Measurements from ENCODE around the gene CFAP46. TPM values are rescaled to one million over a fixed set of nuclear protein-coding genes. Genes with fewer than 3 reads are reported as not detected.

CFAP46 gene
- total and polyA plus RNA-seq, 10 of the 15 experiments (the other 5 are each of a cell fraction or from before 2014, with no cell fraction given) = 0.01 to 0.18 (median 0.03) TPM; not detected in 7

GRCh38 chr10:132921086-132921485, 21.3 kb downstream of the CFAP46 start:
- H4K20me1 ChIP-seq (ENCODE audit: control insufficient read depth, insufficient read depth) = no peaks in the 10 kb centered on the region
- TF ChIP-seq, protein P1, sequence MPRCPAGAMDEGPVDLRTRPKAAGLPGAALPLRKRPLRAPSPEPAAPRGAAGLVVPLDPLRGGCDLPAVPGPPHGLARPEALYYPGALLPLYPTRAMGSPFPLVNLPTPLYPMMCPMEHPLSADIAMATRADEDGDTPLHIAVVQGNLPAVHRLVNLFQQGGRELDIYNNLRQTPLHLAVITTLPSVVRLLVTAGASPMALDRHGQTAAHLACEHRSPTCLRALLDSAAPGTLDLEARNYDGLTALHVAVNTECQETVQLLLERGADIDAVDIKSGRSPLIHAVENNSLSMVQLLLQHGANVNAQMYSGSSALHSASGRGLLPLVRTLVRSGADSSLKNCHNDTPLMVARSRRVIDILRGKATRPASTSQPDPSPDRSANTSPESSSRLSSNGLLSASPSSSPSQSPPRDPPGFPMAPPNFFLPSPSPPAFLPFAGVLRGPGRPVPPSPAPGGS (IDR thresholded peaks at IDR 0.05; ENCODE audit: borderline replicate concordance, insufficient read depth, low read depth, low read length, poor library complexity, severe bottlenecking) = no peak
- TF ChIP-seq TCF7 (IDR thresholded peaks at IDR 0.05; ENCODE audit: borderline replicate concordance) (no peak), CHD1 (IDR thresholded peaks at IDR 0.05; ENCODE audit: low read depth, low read length) (no peak), ASH2L (IDR thresholded peaks at IDR 0.05; ENCODE audit: borderline replicate concordance, low read depth) (no peak), PAX5 (IDR thresholded peaks at IDR 0.05; ENCODE audit: borderline replicate concordance, low read depth, low read length) (no peak), NFIC (IDR thresholded peaks at IDR 0.05; ENCODE audit: low read depth, low read length) (no peak), MYC (IDR thresholded peaks at IDR 0.05; ENCODE audit: insufficient read depth, insufficient read length, insufficient replicate concordance, low read length, severe bottlenecking) (no peak), ZBTB40 (IDR thresholded peaks at IDR 0.05; ENCODE audit: borderline replicate concordance) (no peak), JUND (IDR thresholded peaks at IDR 0.05; ENCODE audit: low read depth, low read length) (no peak), CHD2 (IDR thresholded peaks at IDR 0.05; ENCODE audit: borderline replicate concordance, low read depth, low read length) (no peak), KDM1A (IDR thresholded peaks at IDR 0.05; ENCODE audit: borderline replicate concordance) (no peak), ZNF384 (IDR thresholded peaks at IDR 0.05; ENCODE audit: borderline replicate concordance, low read depth, low read length) (no peak), POLR2AphosphoS5 (IDR thresholded peaks at IDR 0.05; ENCODE audit: low read length) (no peak), SMAD1 (IDR thresholded peaks at IDR 0.05; ENCODE audit: low read depth, partially characterized antibody) (no peak), CTCF (IDR thresholded peaks at IDR 0.05 in 2 of 3, conservative IDR thresholded peaks at IDR 0.05 in 1 of 3; ENCODE audit: control insufficient read depth in 2 of 3, extremely low read depth in 1 of 3, insufficient read depth in 1 of 3, low read depth in 3 of 3, low read length in 3 of 3) (no peak), ESRRA (IDR thresholded peaks at IDR 0.05; ENCODE audit: low read length) (no peak)
- TF ChIP-seq, protein P2, sequence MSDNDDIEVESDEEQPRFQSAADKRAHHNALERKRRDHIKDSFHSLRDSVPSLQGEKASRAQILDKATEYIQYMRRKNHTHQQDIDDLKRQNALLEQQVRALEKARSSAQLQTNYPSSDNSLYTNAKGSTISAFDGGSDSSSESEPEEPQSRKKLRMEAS (IDR thresholded peaks at IDR 0.05; ENCODE audit: low read depth, low read length) = no peak
- no peaks in the 10 kb centered on the region for H3K9me3 ChIP-seq (replicated peaks; ENCODE audit: control insufficient read depth, insufficient read depth, low read length)
- no peaks in the 10 kb centered on the region for H3K36me3 ChIP-seq (ENCODE audit: control insufficient read depth in 2 of 2, insufficient read depth in 2 of 2, low read length in 1 of 2)
- FAIRE-seq (no peak), ATAC-seq (no peak), DNase-seq (ENCODE audit: low read depth, low spot score) (no peak)
- ChIA-PET CTCF (no interaction called here), SMC1A (ENCODE audit: uncharacterized antibody, unreplicated experiment) (no interaction called here), POLR2A (no interaction called here), RAD21 (ENCODE audit: unreplicated experiment) (no interaction called here)
- no peaks in the 10 kb centered on the region for H3K79me2 ChIP-seq (ENCODE audit: control insufficient read depth, insufficient read depth, low read length)
- no peaks in the 10 kb centered on the region for H3K4me1 ChIP-seq (ENCODE audit: control insufficient read depth, insufficient read depth, low read length)
- no peak overlapping the region for H3K4me3 ChIP-seq
- intact Hi-C loops (cut with micrococcal nuclease; ENCODE audit: unreplicated experiment) (no loop called here), in situ Hi-C loops (cut with MboI) (no loop called here)
- WGBS (ENCODE audit: insufficient coverage, insufficient replicate concordance, low lambda C conversion rate, missing lambda C conversion rate) = 66% methylated on average over 17 of the region's 18 CpGs
- no TSS peak for BruUV-seq (replicated peaks)
- H2AFZ ChIP-seq (ENCODE audit: control insufficient read depth, low read depth, low read length) = no peak overlapping the region
- H3K27me3 ChIP-seq (replicated peaks in 1 of 2; ENCODE audit: control insufficient read depth in 2 of 2, insufficient read depth in 2 of 2, low read length in 1 of 2) = no peaks in the 10 kb centered on the region; a peak in 1 of 4 replicates
- no peak overlapping the region for H3K9ac ChIP-seq (ENCODE audit: control insufficient read depth, insufficient read depth, low read length)
- H3K27ac ChIP-seq (ENCODE audit: control insufficient read depth, insufficient read depth) = no peak overlapping the region
- no peak overlapping the region for H3K4me2 ChIP-seq (ENCODE audit: control insufficient read depth, insufficient read depth)
